TTC549 (cell line): ENCODE measurements around the gene ANGPTL8.

Experiments
- FAIRE-seq: peaks from 2 replicates; lab custom pipeline; 2012; peaks lifted over from hg19 to GRCh38; lab: Jason Lieb, UNC

ANGPTL8 gene

DNA sequence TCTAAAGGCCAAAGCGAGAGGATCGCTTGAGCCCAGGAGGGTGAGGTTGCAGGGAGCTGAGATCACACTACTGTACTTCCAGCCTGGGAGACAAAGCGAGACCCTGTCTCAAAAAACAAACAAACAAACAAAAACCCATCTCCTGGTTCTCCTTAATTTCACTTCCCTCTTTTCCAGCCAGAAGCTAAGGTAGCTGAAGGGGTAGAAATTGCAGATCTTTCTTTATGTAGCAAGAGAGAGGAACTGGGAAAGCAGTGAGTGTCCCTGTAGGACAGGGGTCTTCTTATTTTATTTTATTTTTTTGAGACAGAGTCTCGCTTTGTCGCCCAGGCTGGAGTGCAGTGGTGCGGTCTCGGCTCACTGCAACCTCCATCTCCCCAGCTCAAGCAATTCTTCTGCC, 52.0 kb downstream of the ANGPTL8 start:
- no peak for FAIRE-seq
